Measurements from ENCODE around the gene CFDP1. TPM values are rescaled to one million over a fixed set of nuclear protein-coding genes. Genes with fewer than 3 reads are reported as not detected.

CFDP1 gene
- polyA plus RNA-seq, 3 donors = 12.9 to 23.2 (median 19.0) TPM

DNA sequence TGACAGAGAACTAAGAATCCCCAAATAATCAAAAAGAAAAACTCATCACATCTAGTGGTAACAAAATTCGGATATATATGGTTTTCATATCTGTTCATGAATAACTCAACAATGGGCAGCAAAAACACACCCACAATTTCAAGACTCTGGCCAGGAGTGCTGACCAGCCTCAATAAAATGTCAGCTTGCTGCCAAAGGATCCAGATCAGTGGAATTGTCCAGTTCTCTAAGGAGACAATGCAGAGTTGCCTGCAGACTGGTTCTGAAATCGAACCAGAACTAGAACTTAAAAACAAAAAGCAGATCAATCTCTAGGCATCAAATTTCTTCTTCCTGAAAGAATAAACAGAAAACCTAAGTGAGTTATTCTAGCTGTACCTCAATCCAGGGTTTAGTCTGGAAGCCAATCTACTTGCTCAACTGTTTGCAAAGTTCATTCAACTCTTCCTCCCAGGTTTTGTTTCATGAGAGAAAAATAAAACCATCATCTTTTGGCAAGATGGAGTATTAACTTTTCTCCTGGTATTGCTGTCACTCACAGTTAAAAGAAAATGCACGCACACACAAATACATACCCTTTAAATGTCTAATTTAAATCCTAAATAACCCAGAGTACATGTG lies 61.0 kb downstream of the CFDP1 start:
- Mint-ChIP-seq H3K27ac (no peak overlapping the region), H3K4me3 (peak overlapping the region in 1 of 2 donors; percentile 65), H3K4me1 (no peaks in the 10 kb centered on the region), H3K27me3 (ENCODE audit: low read depth in 3 of 3) (peaks cover 85 to 91% (median 86%) of the 10 kb centered on the region in 3 donors), H3K9me3 (peaks cover 0 to 18% (median 12%) of the 10 kb centered on the region in 7 donors), H3K36me3 (peaks cover 63 to 75% of the 10 kb centered on the region in 2 donors)
- Histone ChIP-seq H3K27ac (ENCODE audit: low read depth in 1 of 2, low read length in 2 of 2) (no peak overlapping the region), H3K36me3 (replicated peaks in 1 of 2; ENCODE audit: control insufficient read depth in 1 of 2, insufficient read depth in 2 of 2, low read length in 2 of 2) (peaks cover 2 to 10% of the 10 kb centered on the region in 2 donors), H2AFZ (ENCODE audit: insufficient read depth, low read depth, low read length, poor library complexity, severe bottlenecking) (no peak overlapping the region), H3K4me3 (replicated peaks in 1 of 3; ENCODE audit: low read depth in 2 of 3, low read length in 3 of 3) (no peak overlapping the region), H4K20me1 (ENCODE audit: insufficient read depth, low read length) (peaks cover 40% of the 10 kb centered on the region), H3K9me3 (replicated peaks in 1 of 2; ENCODE audit: control insufficient read depth in 1 of 2, insufficient read depth in 1 of 2, low read length in 2 of 2) (peaks cover 0 to 17% of the 10 kb centered on the region in 2 donors), H3K9ac (ENCODE audit: insufficient read depth, low read length, poor library complexity, severe bottlenecking) (no peak overlapping the region), H3K79me2 (ENCODE audit: insufficient read depth, low read length) (no peaks in the 10 kb centered on the region), H3K27me3 (ENCODE audit: control insufficient read depth in 2 of 2, insufficient read depth in 2 of 2, low read length in 2 of 2) (peaks cover 78 to 98% of the 10 kb centered on the region in 2 donors), H3K4me1 (ENCODE audit: control insufficient read depth in 1 of 2, insufficient read depth in 2 of 2, low read length in 2 of 2) (no peaks in the 10 kb centered on the region), H3K4me2 (replicated peaks; ENCODE audit: extremely low read depth, low read length, poor library complexity, severe bottlenecking) (no peak overlapping the region)
- TF ChIP-seq, protein P1, sequence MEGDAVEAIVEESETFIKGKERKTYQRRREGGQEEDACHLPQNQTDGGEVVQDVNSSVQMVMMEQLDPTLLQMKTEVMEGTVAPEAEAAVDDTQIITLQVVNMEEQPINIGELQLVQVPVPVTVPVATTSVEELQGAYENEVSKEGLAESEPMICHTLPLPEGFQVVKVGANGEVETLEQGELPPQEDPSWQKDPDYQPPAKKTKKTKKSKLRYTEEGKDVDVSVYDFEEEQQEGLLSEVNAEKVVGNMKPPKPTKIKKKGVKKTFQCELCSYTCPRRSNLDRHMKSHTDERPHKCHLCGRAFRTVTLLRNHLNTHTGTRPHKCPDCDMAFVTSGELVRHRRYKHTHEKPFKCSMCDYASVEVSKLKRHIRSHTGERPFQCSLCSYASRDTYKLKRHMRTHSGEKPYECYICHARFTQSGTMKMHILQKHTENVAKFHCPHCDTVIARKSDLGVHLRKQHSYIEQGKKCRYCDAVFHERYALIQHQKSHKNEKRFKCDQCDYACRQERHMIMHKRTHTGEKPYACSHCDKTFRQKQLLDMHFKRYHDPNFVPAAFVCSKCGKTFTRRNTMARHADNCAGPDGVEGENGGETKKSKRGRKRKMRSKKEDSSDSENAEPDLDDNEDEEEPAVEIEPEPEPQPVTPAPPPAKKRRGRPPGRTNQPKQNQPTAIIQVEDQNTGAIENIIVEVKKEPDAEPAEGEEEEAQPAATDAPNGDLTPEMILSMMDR (IDR thresholded peaks at IDR 0.05) = no peak
- intact Hi-C loops (cut with micrococcal nuclease) = no loop called here
- no peak for DNase-seq
- WGBS (ENCODE audit: insufficient coverage) = 100% methylated on average over 1 of the region's 3 CpGs

DNA sequence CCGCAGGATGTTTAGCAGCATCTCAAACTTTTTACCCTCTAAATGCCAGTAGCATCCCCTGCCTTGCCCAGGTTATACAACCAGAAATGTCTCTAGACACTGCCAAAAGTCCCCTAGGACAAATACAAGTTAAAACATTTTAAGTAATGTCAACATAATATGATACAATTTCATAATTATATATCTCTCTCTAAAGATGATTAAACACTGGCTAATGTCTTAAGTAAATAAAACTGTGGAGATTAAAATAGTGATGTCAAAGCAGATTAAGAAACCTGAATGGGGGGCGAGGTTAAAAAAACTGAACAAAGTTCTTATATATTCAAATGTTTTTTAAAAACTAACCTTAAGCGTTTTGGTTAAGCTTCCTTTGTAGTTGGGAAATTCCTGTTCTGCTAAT lies 62.1 kb downstream of the CFDP1 start:
- Histone ChIP-seq H3K36me3 (replicated peaks in 1 of 2; ENCODE audit: control insufficient read depth in 1 of 2, insufficient read depth in 2 of 2, low read length in 2 of 2) (peaks cover 2 to 7% of the 10 kb centered on the region in 2 donors), H3K27ac (ENCODE audit: low read depth in 1 of 2, low read length in 2 of 2) (no peak overlapping the region), H3K4me2 (replicated peaks; ENCODE audit: extremely low read depth, low read length, poor library complexity, severe bottlenecking) (no peak overlapping the region), H3K79me2 (ENCODE audit: insufficient read depth, low read length) (no peaks in the 10 kb centered on the region), H3K9ac (ENCODE audit: insufficient read depth, low read length, poor library complexity, severe bottlenecking) (no peak overlapping the region), H3K4me3 (replicated peaks in 1 of 3; ENCODE audit: low read depth in 2 of 3, low read length in 3 of 3) (no peak overlapping the region), H3K9me3 (replicated peaks in 1 of 2; ENCODE audit: control insufficient read depth in 1 of 2, insufficient read depth in 1 of 2, low read length in 2 of 2) (peaks cover 0 to 8% of the 10 kb centered on the region in 2 donors), H3K27me3 (ENCODE audit: control insufficient read depth in 2 of 2, insufficient read depth in 2 of 2, low read length in 2 of 2) (peaks cover 68 to 97% of the 10 kb centered on the region in 2 donors), H3K4me1 (ENCODE audit: control insufficient read depth in 1 of 2, insufficient read depth in 2 of 2, low read length in 2 of 2) (no peaks in the 10 kb centered on the region), H4K20me1 (ENCODE audit: insufficient read depth, low read length) (peaks cover 28% of the 10 kb centered on the region), H2AFZ (ENCODE audit: insufficient read depth, low read depth, low read length, poor library complexity, severe bottlenecking) (no peak overlapping the region)
- H3K27ac Mint-ChIP-seq = no peak overlapping the region
- H3K4me1 Mint-ChIP-seq = no peaks in the 10 kb centered on the region
- peaks cover 61 to 73% of the 10 kb centered on the region in 2 donors for H3K36me3 Mint-ChIP-seq
- intact Hi-C loops (cut with micrococcal nuclease) = no loop called here
- DNase-seq = no peak
- TF ChIP-seq, protein P1 (IDR thresholded peaks at IDR 0.05) = no peak
- WGBS (ENCODE audit: insufficient coverage) = no CpG with 5 or more reads among the region's 3 CpGs
- H3K4me3 Mint-ChIP-seq = peak overlapping the region in 1 of 2 donors; percentile 61
- H3K27me3 Mint-ChIP-seq (ENCODE audit: low read depth in 3 of 3) = peaks cover 82 to 90% (median 85%) of the 10 kb centered on the region in 3 donors
- H3K9me3 Mint-ChIP-seq = peaks cover 0 to 18% (median 14%) of the 10 kb centered on the region in 7 donors

All from CD14-positive monocyte (primary cell).